Measurements from ENCODE around the gene HIVEP1.
"Not testable (repeated sequence)": the region's sequence is repeated elsewhere in the genome, so short reads cannot be mapped to it uniquely, and the experiment has no call there.

The HIVEP1 gene

DNA sequence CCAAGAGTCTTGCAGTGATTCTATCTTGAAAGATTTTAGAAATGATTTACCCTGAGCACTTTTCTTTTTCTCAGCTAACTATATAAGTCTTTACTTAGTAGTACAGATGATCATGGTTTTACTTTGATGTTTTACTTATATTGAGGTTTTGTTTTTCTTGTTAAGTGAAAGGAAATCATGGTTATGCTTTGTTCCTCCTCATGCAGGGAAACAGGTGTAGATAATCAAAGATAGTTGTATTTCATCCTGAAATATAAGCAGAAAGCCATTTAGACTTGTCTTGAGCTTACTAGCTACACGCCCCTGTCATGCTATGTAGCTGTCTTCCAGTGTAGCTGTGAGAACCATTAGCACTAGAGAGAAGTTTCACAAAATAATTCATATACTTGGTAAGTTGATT is 113.9 kb downstream of the HIVEP1 start:
- DNase-seq: no peak

DNA sequence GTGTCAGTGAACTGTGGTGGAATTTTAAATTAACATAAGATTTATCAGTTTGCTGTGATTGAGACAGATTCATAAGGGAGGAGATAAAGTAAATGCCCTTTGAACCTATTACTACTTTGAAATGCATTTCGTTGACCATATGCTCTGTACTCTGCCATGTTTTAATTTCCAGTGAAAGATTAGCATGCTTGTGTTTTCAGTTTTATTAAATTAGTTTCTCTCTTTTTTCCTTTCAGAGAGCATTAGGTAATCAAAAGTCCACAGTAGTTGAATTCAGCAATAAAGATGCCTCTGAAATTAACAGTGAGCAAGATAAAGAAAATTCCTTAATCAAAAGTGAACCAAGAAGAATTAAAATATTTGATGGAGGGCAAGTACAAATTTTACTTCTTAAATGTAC is 117.4 kb downstream of the HIVEP1 start:
- no peak for DNase-seq

DNA sequence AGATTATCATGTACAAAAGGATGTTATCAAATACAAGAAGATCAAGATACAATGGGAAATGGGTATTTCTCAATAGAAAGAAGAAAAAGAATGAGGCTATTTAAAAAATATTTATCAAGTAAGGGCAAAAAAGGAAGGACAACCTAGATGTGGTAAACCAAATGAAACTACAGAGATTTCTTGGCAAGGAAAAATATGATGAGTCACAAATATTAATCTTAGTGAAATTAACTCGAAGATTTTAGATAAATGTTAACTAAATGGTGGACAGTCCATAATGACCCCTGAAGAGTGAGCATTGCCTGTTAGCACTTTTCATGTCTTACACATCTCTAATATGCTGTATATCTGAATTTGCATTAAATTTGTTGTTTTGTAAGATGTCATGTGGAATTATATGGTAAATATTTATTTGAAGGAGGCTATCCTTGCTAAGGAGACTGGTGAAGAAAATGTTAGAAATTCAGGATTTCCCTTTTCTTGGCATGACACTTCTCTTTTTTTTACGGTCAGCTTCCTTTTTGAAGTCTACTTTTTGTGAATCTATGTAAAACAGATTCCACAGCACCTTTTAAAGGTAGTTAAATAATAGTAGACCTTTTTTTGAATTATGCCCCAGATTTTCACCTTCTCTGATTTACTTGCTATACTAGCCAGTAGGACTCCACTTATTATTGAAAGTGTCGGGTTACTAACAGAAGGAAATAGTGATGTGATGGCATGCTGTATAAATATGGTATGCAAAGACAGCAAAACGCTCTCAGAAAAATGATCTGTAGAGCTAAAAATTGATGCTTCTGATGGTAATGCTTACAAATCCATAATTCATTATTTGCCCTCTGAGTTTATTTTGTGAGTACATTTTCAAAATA is 120.5 kb downstream of the HIVEP1 start:
- no peak for DNase-seq

DNA sequence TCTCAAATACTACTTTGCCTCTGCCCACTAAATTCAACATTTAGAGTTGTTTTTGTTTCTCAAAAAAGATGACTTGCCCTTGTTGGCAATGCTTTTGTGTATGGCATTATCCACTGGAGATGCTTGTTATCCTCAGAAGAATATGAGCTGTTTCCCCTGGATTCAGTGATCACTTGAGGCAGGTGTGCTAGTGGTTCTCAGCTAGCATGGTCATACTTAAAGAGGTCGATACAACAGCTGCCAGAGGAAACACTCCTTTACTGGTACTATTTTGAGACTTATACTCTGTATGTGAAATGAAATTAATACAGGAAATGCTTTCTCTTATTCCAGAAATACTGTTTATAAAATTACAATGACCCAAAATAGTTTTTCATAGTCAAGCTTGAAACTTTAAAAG is 122.5 kb downstream of the HIVEP1 start:
- DNase-seq: no peak

DNA sequence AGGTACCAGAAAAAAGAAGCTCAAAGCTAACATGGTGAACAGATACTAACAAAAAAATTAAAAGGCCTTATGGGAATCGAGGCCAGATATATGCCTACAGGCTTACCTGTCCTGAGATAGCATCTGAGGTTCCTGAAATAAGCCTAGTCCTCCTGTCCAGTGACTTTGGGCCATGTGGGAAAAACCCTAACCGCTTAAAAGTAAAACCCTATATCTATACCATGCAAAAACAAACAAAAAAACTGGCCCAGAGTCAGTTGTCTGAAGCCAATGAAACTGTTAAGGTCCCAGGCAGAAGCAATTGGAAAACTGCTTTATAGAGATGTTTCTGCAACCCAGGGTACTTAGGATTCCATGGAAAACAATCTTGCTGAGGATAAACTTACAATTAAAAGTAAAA is 122.9 kb downstream of the HIVEP1 start:
- DNase-seq: no peak

DNA sequence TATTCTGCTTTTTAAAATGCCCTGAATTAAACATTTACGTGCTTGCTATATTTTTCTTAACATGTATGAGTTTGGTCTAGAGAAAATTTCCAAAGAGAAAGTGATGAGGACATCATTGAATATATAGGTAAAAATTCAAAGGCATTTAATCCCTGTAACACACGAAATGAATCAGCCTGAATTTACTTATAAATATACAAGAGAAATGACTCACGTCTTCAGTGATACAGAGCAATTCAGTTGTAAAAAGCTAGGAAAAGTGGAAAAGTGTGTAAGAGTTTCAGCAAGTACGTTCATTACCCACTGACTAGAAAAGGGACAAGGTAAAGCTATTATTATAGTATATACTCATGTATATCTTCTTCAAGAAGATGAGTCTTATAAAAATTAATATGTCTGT is 124.8 kb downstream of the HIVEP1 start:
- DNase-seq: no peak

DNA sequence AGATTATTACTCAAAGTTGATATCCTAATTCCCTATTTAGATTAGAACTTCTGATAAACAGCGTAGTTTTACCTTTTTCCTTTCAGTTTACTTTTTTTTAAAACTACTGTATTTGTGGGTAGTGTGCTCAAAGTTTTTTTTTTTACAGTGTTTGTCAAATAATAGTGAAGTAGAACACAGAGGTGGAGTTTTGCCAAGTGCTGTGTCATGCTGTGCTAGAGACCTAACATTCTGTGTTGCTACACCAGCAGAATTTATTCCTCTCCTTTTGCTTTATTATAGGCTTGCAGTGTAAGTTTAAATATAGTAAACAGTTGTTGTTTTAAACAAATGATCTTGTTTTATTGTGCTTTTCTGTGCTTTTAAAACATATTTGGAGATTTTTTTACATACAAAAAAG is 125.4 kb downstream of the HIVEP1 start:
- DNase-seq: no peak

DNA sequence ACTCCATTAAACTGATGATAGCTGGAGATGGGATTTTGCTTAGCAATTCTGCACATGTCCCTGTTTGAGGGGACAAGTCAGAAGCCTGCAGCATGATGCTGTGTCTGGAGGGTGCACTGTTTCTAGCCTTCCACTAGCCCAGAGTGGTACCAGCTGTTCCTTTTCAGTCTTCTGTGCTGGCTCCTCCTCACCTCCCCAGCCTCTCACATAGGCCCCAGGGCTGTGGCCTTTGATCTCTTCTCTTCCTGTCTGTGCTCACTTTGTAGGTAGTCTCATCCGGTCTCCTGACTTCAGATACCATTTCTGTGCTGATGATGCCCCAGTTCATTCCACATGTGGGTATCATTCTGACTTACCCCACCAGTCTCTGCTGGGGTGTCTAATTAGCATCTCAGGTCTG is 126.3 kb downstream of the HIVEP1 start:
- peak; percentile 68 for DNase-seq

DNA sequence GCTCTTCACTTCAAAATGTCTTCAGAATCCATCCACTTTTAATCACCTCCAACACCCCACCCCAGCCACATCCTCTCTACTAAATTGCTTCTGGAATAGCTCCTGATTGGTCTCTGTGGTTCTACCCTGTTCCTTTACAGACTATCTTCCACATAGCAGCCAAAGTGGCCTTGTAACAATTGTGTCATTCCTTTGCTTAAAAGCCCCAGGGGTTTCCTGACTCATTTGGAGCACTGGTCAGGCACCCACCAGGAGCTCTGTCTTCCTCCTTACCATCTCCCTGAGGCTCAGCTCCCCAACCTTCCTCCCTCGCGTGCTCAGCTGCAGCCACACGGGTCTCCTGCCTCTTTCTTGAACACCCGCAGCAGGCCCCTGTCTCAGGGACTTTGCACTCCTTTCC is 126.8 kb downstream of the HIVEP1 start:
- DNase-seq: no peak

DNA sequence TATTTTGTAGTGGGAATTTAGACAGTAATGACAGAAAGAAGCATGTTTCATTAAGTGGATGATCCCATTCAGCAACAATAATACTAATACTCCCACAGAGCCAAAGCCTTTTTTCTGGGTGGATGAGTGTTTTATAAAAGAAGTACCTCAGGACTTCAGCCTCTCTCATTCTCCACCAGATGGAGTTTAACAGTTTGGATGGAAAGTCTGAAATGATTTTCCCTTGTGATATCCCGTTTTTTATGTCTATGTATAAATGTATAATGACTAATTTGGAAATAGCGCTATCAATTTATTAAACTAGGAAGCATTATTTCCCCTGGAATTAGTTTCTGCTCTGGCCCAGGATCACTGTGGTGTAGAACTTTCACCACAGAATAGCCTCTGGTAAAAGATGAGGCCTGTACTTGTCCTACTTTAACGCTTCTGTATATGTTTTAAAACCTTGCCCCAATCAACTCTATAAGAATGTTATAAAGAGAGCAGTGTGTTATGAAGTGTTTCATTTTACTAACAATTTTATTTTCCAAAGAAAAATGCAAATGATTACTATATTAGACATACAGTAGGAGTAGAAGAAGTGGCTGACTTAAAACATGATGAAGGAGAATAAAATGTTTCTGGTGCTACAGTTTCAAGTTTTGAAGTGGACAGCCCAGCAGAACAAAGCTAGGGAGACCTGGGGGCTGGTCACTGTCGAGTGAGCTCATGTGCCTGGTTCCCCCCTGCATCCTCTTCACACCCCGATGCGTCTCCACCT is 135.6 kb downstream of the HIVEP1 start:
- DNase-seq: no peak

DNA sequence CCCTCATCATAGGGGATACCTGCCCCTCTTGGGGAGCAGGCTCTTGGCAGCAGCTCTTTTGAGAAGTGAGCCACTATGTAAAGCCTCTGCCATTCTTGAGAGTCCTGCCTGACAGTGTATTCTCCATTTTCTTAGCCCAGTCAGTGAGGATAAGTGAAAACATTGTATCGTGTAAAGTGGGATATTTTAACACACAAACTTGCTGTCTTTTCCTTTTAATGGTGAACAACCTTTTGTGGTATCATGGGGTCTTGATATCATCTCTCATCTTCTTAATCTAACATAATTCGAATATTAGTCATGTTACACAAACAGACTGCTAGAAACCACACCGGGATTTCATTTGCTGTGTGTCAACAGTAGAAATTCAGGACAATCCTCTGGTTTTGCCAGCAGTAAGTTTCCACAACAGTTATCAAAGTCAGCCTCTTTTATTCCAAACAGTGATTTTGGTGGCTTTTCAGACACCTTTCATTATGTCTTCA is 136.2 kb downstream of the HIVEP1 start:
- no peak for DNase-seq

DNA sequence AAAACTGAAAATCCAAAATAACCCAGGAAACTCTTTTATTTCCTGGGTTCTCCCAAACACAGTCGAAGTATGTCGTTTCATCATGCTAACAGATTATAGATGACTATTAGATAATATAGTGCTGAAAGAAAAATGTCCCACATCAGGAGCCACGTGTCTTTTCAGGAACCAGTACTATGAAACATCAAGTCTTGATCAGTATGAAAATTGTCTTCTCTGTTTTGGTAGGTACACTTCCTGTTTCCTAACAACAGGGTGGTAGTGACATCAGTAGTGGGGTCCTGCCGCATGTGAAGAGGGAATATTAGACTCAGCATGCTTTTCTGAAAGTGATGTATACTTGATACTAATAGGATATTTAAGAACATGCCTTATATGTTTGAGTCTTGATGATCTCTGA is 136.7 kb downstream of the HIVEP1 start:
- no peak for DNase-seq

DNA sequence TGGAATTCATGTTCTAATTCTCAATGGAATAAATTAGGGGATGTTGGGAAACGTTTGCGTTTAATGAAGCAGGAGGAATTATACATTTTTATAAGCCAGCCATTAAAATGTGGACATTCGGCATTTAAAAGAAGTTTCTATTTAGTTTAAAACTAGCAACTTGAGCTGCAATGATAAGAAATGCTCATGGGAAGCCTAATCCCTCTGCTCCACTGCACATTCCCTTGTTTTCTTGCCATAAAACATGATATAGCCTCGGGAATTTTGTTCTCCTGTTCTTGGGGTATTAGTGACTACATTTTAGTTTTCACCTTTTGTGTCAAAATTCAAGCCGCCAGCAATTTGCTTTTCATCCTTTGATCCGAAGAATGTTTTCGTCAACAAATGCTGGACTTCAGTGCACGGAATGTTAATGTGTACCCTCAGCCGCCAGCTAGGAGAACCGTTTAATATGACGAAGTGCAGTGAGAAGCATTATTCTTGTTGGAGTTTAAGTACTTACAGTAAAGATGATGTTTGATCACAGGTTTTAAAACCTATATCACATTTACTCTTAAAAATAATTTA is 137.9 kb downstream of the HIVEP1 start:
- DNase-seq: no peak

DNA sequence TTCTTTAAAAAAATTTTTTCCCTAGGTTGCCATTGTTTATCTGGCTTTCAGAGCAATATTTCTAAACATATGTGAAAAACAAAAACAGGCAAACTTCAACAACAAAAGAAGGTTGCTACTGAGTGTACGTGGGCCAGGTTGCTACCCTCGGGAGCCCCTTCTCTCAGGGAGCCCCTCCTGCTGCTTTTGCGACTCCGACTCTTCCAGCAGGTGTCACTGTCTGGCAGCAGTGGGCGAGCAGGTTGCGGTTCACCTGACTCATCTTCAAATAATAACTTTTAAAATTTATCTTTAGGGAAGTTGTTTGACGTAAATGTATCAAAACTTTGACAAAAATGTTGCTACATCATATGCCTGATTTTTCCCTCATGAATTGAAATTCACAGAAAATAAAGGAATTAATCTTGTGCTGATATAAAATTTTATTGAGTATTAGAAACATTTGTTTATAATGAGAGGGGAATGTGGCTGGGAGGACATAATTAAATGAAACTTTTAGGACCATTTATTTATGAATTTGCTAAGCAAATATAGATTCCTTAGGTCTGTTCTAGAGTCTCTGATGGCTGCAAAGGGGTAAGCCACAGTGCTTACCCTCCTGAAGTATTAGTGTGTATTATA is 138.8 kb downstream of the HIVEP1 start:
- peak; percentile 44 for DNase-seq

DNA sequence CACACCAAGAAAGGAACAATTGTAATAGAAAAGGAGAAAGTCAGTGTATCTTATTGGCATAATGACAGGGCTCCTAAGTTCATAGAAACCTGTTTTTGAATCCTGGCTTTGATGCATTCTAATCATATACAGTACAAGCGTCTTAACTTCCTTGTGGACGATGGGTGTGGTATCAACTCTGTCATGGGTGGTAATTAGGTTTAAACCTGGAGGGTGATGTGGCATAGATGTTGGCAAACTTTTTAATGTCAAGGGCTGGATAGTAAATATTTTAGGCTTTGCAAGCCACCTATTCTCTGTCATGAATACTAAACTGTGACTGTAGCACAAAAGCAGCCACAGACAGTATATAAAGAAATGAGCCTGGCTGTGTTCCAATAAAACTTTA is 139.3 kb downstream of the HIVEP1 start:
- no peak for DNase-seq

DNA sequence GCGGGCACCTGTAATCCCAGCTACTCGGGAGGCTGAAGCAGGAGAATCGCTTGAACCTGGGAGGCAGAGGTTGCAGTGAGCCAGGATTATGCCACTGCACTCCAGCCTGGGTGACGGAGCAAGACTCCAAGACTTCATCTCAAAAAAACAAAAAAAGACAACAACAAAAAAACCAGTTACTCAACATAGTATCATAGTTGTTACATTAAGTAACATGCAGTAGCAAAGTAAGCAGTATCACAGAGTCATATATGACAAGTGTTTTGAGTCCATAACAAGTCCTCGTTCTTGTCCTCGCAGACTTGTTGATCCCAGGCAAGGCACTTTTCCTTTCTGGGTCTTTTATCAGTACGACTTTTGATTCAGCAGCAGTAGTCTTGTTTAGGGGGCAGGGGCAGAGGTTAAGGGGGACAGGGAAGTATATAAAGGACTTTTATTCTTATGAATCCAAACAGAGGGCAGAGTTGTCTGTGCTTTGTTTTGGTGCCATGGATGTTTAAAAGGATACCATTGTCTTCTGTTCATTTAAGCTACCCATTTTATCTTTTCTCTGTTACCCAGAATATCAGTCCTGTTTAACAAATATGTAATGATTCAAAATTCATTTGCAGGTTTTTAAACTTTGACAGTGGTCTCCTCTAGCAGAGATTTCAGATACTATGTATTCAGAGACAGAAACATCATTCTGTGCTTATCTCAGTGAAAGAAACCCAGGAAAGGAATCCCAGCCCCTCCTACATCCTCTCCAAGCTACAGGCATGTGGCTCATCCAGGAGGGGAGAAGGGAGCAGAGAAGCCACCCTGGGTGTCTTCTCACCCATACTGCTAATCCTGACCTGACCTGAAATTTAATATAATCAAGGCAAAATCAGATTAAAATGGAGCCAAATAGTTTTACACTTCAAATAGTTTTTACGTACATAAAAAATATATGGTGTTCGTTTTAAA is 140.2 kb downstream of the HIVEP1 start:
- DNase-seq: no peak

DNA sequence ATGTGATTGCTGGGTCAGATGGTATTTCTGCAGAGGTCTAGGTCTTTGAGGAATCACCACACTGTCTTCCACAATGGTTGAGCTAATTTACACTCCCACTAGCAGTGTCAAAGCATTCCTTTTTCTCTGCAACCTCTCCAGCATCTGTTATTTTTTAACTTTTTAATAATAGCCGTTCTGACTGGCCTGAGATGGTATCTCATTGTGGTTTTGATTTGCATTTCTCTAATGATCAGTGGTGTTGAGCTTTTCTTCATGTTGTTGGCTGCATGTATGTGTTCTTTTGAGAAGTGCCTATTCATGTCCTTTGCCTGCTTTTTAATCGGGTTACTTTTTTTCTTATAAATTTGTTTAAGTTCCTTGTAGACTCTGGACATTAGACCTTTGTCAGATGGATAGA is 143.7 kb downstream of the HIVEP1 start:
- not testable (repeated sequence) for DNase-seq

DNA sequence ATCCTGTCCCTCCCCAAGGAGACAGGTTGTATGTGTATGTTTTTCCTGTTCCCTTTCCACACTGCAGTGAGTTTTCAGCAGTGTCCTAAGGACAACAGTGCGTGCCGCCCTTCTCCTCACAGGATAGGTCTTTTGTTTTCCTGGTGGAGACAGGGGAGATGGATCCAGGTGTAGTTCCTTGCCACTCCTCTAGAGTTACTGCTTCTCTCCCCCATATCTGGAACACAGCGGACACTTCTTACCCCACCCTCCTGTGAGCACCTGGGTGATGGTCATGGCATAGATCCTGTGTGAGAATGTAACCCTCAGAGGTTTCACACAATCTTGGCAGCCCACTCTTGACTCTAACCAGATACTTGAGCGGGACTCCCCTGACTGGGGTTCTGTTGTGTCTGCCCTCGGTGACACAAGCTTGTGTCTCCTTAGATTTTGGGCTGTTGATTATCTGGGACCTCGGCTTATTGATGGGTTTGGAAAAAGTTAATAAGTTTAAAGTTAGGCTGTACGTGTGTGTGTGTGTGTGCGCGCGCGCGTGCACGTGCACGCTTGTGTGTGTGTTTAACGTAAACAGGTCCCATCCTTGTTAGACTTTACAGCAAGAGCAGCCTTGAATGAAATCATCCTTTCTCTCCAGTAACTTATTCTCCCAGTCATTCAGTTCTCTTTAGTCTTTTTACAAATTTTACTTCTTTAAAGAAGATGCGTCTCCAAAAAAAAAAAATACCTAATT is 146.7 kb downstream of the HIVEP1 start:
- no peak for DNase-seq

DNA sequence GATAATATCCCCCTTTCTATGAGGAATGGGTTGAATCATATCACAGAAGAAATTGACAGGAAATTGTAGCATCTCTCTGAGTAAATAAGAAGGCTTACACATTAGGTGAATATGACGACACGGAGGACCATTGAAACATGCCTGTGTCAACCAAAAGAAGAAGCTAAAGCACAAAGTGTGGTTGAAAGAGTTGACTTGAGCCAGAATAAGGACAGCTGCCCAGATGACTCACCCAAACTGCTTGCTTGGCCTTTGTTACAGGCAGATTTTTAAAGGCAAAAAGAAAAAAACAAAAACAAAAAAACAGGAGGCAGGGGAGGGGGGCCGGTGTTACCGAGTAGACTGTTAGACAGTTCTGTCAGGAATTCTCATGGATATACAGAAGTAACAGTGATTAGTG is 148.2 kb downstream of the HIVEP1 start:
- no peak for DNase-seq

DNA sequence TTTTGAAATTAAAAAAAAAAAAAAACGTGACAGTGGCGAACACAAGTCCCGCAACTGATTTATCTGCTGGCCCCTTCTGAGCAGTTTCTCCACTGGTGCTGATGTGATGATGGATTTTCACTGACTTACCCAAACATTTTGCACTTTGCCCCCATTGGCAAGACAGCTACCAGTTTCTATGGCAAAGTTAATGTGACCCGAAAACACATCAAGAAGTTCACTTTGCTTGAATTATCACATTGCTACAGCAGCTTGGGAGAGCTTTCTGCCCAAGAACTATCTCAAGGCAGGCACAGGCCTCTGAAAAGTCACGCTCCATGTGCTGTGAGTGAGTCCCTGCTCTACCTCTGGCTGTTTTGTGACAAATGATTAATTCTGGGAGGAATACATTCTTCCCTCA is 150.1 kb downstream of the HIVEP1 start:
- DNase-seq: no peak

DNA sequence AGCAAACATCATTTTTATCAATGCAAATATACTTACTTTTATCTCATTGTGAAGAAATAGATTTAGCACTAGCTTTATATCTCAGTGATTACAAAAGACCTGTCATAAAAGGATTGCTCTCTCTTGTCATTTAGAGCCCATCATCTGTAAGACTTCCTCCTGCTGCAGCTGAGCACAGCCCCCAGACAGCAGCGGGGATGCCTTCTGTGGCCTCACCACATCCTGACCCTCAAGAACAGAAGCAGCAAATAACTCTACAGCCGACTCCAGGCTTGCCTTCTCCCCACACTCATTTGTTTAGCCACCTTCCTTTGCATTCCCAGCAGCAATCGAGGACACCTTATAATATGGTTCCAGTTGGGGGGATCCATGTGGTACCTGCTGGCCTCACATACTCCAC is 151.0 kb downstream of the HIVEP1 start:
- peak; percentile 47 for DNase-seq

All from CD4-positive, alpha-beta T cell treated with Interleukin-6 for 4 hours (primary cell).